KMS-11 (cell line): ENCODE results near the gene USP21.
A peak's percentile ranks its signal among the peaks of the same experiment; 100 is the strongest.

Experiments
- H2AFZ ChIP-seq: fragments of 200-600 bp; sonication (generic); 2 replicates; pipeline ENCODE4 v1.6.1; 2016; ENCODE audit warnings: antibody characterized with exemption, mixed run types, low read depth
- H3K27ac ChIP-seq: fragments of 200-600 bp; sonication (generic); 2 replicates; pipeline ENCODE4 v1.6.1; 2016; ENCODE audit warnings: mild to moderate bottlenecking, mixed run types
- H3K27me3 ChIP-seq: fragments of 200-600 bp; sonication (generic); 2 replicates; pipeline ENCODE4 v1.6.1; 2017; ENCODE audit warnings: mild to moderate bottlenecking, low read depth, mixed run types, moderate library complexity; ENCODE audit not compliant: insufficient read depth
- H3K36me3 ChIP-seq: fragments of 200-600 bp; sonication (generic); 2 replicates; pipeline ENCODE4 v1.6.1; 2017; ENCODE audit warnings: mild to moderate bottlenecking, mixed run types; ENCODE audit not compliant: insufficient read depth
- H3K4me1 ChIP-seq: fragments of 200-600 bp; sonication (generic); 2 replicates; pipeline ENCODE4 v1.6.1; 2016; ENCODE audit warnings: mild to moderate bottlenecking, low read depth, mixed run types; ENCODE audit not compliant: poor library complexity, severe bottlenecking
- H3K4me2 ChIP-seq: fragments of 200-600 bp; sonication (generic); 2 replicates; pipeline ENCODE4 v1.7.0; 2016; ENCODE audit warnings: mild to moderate bottlenecking, mixed run types
- H3K4me3 ChIP-seq: fragments of 200-600 bp; sonication (generic); IDR thresholded peaks from 2 replicates; pipeline ENCODE4 v1.6.1; 2017; ENCODE audit warnings: low read depth, low read length, mixed read lengths; ENCODE audit not compliant: insufficient read depth
- H3K79me2 ChIP-seq: fragments of 200-600 bp; sonication (generic); 2 replicates; pipeline ENCODE4 v1.6.1; 2016; ENCODE audit warnings: low read depth, mixed run types; ENCODE audit not compliant: insufficient read depth
- H3K9ac ChIP-seq: fragments of 200-600 bp; sonication (generic); 2 replicates; pipeline ENCODE4 v1.6.1; 2016; ENCODE audit warnings: mild to moderate bottlenecking, mixed run types
- H4K20me1 ChIP-seq: fragments of 200-600 bp; sonication (generic); 2 replicates; pipeline ENCODE4 v1.6.1; 2016; ENCODE audit warnings: mild to moderate bottlenecking, mixed run types; ENCODE audit not compliant: insufficient read depth
- CTCF ChIP-seq: fragments of 200-600 bp; sonication (generic); conservative IDR thresholded peaks from 2 replicates; pipeline ENCODE4 v1.6.1; 2017; ENCODE audit warnings: low read depth, mild to moderate bottlenecking, antibody characterized with exemption, low read length, moderate library complexity, mixed read lengths

Gene USP21

GRCh38 chr1:161180639-161181038 lies 21.3 kb downstream of the USP21 start:
- Histone ChIP-seq H3K27me3 (no peaks in the 10 kb centered on the region), H3K27ac (0 out of 2 replicates have a peak overlapping the region, but pooled peaks have one; percentile 1), H3K4me1 (peaks cover 74% of the 10 kb centered on the region), H3K79me2 (peaks cover 16% of the 10 kb centered on the region), H3K4me2 (0 out of 2 replicates have a peak overlapping the region, but pooled peaks have one; percentile 2), H3K9ac (no peak overlapping the region), H3K4me3 (no peak overlapping the region), H3K36me3 (no peaks in the 10 kb centered on the region; the same call in 1 of the 2 replicates), H2AFZ (peak overlapping the region; percentile 1; the same call in 1 of the 2 replicates), H4K20me1 (no peaks in the 10 kb centered on the region)
- peak; percentile 73 for TF ChIP-seq CTCF

- Histone ChIP-seq H3K4me3 (peak overlapping the region; percentile 86), H3K4me2 (peak overlapping the region; percentile 47), H4K20me1 (no peaks in the 10 kb centered on the region), H3K79me2 (peaks cover under 1% of the 10 kb centered on the region; the same call in 1 of the 2 replicates), H3K27me3 (no peaks in the 10 kb centered on the region), H3K36me3 (no peaks in the 10 kb centered on the region), H3K4me1 (peaks cover 81% of the 10 kb centered on the region), H2AFZ (peak overlapping the region; percentile 40), H3K9ac (peak overlapping the region; percentile 1; the same call in 1 of the 2 replicates), H3K27ac (peak overlapping the region; percentile 39)
- TF ChIP-seq CTCF: no peak
Measured at GRCh38 chr1:161182214-161182613, 22.9 kb downstream of the USP21 start.

DNA sequence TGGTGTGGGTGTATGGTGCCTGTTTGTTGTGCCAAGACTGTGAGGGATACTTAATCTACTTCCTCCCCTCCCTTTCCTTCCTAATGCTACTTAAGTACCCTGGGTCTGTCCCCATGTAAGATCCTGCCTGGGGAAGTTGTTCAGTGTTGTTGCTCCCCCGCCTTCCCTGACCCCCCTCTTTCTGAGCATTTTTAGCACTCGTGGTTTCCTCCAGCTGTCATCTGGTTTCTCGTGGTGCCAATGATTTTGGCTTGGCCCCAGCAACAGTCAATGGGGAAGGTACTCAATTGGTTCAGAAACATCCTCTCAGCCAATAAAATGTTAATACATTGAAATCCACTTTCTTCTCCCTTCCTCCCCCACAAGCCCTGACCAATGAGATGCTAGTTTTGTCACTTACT lies 26.0 kb downstream of the USP21 start:
- no peaks in the 10 kb centered on the region for H3K27me3 ChIP-seq
- H3K4me3 ChIP-seq: peak overlapping the region; percentile 72
- no peaks in the 10 kb centered on the region for H4K20me1 ChIP-seq
- no peaks in the 10 kb centered on the region for H3K36me3 ChIP-seq
- H3K9ac ChIP-seq: peak overlapping the region; percentile 5; the same call in 1 of the 2 replicates
- peak overlapping the region; percentile 72 for H2AFZ ChIP-seq
- H3K4me1 ChIP-seq: peaks cover 71% of the 10 kb centered on the region
- H3K4me2 ChIP-seq: peak overlapping the region; percentile 59
- TF ChIP-seq CTCF: no peak
- H3K27ac ChIP-seq: peak overlapping the region; percentile 62
- no peaks in the 10 kb centered on the region for H3K79me2 ChIP-seq

DNA sequence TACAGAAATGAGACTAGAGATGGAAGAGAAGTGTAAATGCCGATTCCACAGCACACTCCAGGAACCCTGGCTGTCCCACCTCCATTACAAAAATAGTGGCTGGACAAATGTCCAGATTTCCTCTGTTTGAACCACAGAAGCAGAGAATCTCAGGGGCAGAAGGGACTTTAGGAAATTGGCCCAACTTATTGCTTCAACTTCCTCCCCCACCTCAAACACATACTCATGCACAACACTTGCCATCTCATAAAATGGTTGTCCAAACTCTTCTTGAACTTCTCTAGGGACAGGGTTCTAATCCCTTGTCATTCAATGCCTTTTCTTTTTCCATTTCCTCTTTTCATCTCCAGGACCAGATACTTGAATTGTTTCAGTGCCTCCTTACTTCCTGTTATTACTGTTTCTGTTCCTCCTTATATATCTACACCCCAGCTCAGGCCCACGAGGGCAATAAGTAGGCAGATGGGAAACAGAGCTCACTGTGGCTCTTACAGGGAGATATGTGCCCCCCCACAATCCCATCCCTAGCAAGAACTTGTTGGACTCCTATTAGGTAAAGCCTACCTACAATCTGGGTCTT lies 26.5 kb downstream of the USP21 start:
- peaks cover 66% of the 10 kb centered on the region for H3K4me1 ChIP-seq

More for the DNA sequence above, 26.5 kb downstream of the USP21 start:
- Histone ChIP-seq H3K4me2 (peak overlapping the region; percentile 59), H3K79me2 (no peaks in the 10 kb centered on the region), H3K9ac (peak overlapping the region; percentile 5; the same call in 1 of the 2 replicates), H3K27me3 (no peaks in the 10 kb centered on the region), H3K36me3 (no peaks in the 10 kb centered on the region), H3K4me3 (peak overlapping the region; percentile 72), H4K20me1 (no peaks in the 10 kb centered on the region), H3K27ac (peak overlapping the region; percentile 62), H2AFZ (peak overlapping the region; percentile 72)
- TF ChIP-seq CTCF: no peak
